Brain microvascular endothelial cell (primary cell): ENCODE results near the gene TSPAN32.
A peak's percentile ranks its signal among the peaks of the same experiment; 100 is the strongest.

Experiments
- DNase-seq: peaks from one replicate; pipeline ENCODE4 v3.0.0-alpha.2; 2020
- H3K27ac ChIP-seq: fragments of 250-450 bp; sonication (Bioruptor Pico); 2 replicates; pipeline ENCODE4 v1.5.1; 2020; ENCODE audit warnings: mild to moderate bottlenecking, moderate library complexity
- H3K27me3 ChIP-seq: fragments of 250-450 bp; sonication (Bioruptor Pico); replicated peaks from 2 replicates; pipeline ENCODE4 v1.5.1; 2020; ENCODE audit warnings: mild to moderate bottlenecking
- H3K36me3 ChIP-seq: fragments of 250-450 bp; sonication (Bioruptor Pico); replicated peaks from 2 replicates; pipeline ENCODE4 v1.5.1; 2020; ENCODE audit warnings: mild to moderate bottlenecking
- H3K4me3 ChIP-seq: 2 replicates; pipeline ENCODE4 v1.5.1; 2011; ENCODE audit warnings: low read depth, mild to moderate bottlenecking, control low read depth, low read length, moderate library complexity
- in situ Hi-C: cut with HindIII; loops from 2 replicates; pipeline ENCODE4 v1.10.0; 2017; ENCODE audit warnings: low sequenced_read_pairs, low pct_ligation_motif_present
- TF ChIP-seq, protein P1 (sequence below): IDR thresholded peaks from 2 replicates; pipeline ENCODE4 v1.5.1; 2011; ENCODE audit warnings: low read depth, mild to moderate bottlenecking, moderate library complexity, low read length, control low read depth, inconsistent platforms; ENCODE audit errors: missing control alignments

TSPAN32 gene

DNA sequence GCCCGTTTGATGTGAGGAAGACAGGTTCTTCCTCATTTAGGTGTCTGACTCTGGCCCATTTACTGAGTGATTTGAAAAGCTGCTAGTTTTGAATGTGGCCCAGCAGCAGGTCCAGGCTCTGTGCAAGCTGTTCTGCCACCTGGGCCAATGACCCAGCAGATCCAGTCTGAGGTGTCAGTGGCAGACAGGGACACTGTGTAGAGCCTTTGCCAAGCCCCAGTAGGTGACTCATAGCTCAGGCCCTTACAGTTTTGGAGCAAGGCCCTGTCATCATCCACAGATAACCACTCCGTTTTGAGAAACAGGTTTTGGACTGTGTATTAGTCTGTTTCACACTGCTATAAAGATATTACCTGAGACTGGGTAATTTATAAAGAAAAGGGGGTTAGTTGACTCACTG lies 23.9 kb downstream of the TSPAN32 start:
- TF ChIP-seq, protein P1, sequence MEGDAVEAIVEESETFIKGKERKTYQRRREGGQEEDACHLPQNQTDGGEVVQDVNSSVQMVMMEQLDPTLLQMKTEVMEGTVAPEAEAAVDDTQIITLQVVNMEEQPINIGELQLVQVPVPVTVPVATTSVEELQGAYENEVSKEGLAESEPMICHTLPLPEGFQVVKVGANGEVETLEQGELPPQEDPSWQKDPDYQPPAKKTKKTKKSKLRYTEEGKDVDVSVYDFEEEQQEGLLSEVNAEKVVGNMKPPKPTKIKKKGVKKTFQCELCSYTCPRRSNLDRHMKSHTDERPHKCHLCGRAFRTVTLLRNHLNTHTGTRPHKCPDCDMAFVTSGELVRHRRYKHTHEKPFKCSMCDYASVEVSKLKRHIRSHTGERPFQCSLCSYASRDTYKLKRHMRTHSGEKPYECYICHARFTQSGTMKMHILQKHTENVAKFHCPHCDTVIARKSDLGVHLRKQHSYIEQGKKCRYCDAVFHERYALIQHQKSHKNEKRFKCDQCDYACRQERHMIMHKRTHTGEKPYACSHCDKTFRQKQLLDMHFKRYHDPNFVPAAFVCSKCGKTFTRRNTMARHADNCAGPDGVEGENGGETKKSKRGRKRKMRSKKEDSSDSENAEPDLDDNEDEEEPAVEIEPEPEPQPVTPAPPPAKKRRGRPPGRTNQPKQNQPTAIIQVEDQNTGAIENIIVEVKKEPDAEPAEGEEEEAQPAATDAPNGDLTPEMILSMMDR = no peak
- Histone ChIP-seq H3K27me3 (no peaks in the 10 kb centered on the region), H3K27ac (no peak overlapping the region), H3K4me3 (no peak overlapping the region), H3K36me3 (no peaks in the 10 kb centered on the region)
- in situ Hi-C loops = no loop called here
- peak; percentile 11 for DNase-seq

DNA sequence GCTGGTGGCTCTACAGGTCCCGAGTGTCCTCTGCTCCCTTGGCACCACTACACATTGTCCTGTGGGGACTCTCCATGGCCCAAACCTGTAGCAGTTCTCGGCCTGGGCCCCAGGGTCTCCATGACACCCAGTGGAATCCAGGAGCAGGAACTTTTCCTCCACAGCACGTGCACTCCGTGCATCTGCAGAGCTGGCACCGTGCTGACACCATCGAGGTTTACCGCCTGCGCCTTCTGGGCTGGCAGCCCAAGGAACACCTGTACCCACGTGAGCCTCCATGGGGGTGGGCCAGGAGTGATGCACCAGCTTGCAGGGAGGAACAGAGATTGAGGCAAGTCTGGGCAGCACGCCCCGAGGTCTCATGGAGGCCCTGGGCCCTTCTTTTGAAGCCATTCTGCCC lies 25.2 kb downstream of the TSPAN32 start:
- Histone ChIP-seq H3K27ac (no peak overlapping the region), H3K4me3 (no peak overlapping the region), H3K27me3 (no peaks in the 10 kb centered on the region), H3K36me3 (no peaks in the 10 kb centered on the region)
- TF ChIP-seq, protein P1 = no peak
- in situ Hi-C loops = no loop called here
- DNase-seq = no peak

DNA sequence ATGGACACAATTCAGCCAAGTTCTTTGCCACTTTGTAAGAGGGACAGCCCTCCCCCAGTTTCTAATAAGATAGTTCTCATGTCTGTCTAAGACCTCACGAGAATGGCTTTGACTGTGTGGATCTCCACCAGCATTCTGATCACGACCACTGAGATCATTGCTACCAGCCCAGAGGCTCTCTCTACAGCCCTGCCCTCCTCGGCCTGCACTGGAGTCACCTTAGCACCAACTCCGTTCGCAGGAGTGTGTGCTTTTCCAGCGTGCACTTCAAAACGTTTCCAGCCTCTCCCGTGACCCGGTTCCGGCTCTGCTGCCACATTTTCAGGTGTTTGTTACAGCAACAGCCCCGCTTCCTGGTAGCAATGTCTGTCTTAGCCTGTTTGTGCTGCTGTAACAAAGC lies 26.2 kb downstream of the TSPAN32 start:
- no peaks in the 10 kb centered on the region for H3K27me3 ChIP-seq
- H3K27ac ChIP-seq = no peak overlapping the region
- no peak overlapping the region for H3K4me3 ChIP-seq
- H3K36me3 ChIP-seq = no peaks in the 10 kb centered on the region
- TF ChIP-seq, protein P1 = no peak
- no peak for DNase-seq
- in situ Hi-C loops = no loop called here

DNA sequence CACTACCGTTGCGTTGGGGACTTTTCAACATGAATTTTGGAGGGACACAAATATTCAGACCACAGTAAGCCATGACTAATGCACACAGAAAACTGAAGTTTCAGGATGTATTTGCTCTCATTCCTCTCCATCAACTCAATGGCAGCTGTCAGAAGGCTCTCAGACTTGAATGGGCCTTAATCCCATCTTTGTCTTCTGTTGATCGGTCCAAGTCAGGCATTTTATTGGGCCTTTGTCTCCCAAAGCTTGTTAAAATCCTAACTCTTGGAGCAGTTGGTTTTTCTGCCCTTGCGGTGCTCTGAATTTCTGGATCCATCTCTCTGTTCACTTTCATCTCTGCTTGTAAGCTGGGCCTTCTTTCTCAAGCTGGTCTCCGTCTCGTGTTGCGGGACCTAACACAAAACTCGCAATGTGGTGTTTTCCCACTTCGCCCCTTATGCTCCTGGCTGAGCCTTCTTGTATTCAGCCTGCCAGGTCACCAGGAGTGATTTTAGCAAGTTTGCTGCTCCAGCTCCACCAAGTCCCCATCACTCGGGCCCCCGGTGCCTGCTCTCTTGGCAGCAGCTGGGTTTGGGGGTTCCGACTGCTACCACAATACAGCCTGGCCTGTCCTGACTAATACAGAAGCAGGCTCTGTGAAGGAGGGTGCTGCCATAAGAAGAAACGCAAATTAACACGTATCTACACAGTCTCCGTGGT lies 27.0 kb downstream of the TSPAN32 start:
- in situ Hi-C loops = no loop called here
- H3K27ac ChIP-seq = no peak overlapping the region
- TF ChIP-seq, protein P1 = no peak
- no peaks in the 10 kb centered on the region for H3K27me3 ChIP-seq
- no peaks in the 10 kb centered on the region for H3K36me3 ChIP-seq
- DNase-seq = no peak
- H3K4me3 ChIP-seq = no peak overlapping the region

DNA sequence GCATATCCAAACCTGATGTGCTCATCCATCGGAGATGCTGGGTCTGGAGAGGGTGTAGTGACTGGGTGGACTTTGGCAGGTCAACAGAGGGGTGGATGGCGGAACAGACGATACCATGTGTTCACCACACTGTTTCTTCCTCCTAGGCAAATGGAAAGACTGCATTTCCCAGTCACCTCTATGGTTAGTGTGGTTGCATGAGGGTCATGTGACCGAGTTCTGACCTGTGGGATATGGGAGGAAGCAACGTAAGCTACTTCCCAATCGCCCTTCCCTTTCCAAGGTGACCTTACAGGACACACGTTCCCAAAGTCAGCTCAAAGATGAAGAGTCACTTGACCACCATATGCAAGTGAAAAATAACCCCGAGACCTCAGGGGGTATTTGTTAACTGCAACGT lies 27.7 kb downstream of the TSPAN32 start:
- no peaks in the 10 kb centered on the region for H3K27me3 ChIP-seq
- in situ Hi-C loops = no loop called here
- H3K27ac ChIP-seq = no peak overlapping the region
- DNase-seq = no peak
- H3K36me3 ChIP-seq = no peaks in the 10 kb centered on the region
- TF ChIP-seq, protein P1 = no peak
- H3K4me3 ChIP-seq = no peak overlapping the region

DNA sequence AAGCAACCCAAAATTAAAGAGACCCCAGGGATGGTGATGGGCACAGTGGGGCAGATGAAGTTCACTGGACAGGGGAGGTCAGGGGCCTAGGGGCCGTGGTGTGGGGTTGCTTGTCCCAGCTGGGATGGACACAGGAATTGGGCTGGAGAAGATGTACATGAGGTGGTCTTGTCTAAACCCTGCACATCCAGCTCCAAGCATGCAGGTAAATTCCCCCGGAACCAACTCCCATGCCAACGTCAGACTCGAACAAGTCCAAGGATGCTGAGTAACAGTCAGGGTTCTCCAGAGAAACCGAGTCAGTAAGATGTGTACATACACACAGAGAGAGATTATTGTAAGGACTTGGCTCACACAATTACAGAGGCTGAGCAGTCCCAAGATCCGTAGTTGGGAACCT lies 28.9 kb downstream of the TSPAN32 start:
- in situ Hi-C loops = no loop called here
- no peak overlapping the region for H3K4me3 ChIP-seq
- no peaks in the 10 kb centered on the region for H3K27me3 ChIP-seq
- DNase-seq = no peak
- TF ChIP-seq, protein P1 = no peak
- H3K27ac ChIP-seq = no peak overlapping the region
- no peaks in the 10 kb centered on the region for H3K36me3 ChIP-seq
